Measurements from ENCODE around the gene CALN1. TPM values are rescaled to one million over a fixed set of nuclear protein-coding genes. Genes with fewer than 3 reads are reported as not detected.
"Not testable (repeated sequence)": the region's sequence is repeated elsewhere in the genome, so short reads cannot be mapped to it uniquely, and the experiment has no call there.

Gene CALN1
- total RNA-seq, 1 donor = not detected

- DNase-seq (ENCODE audit: low read depth) = no peak
- TF ChIP-seq CTCF (IDR thresholded peaks at IDR 0.05; ENCODE audit: insufficient read depth, low read length) = no peak
- no peak overlapping the region for H3K4me3 ChIP-seq (ENCODE audit: low read depth, low read length)
Observed at GRCh38 chr7:71835056-71835455, 577.1 kb downstream of the CALN1 start.

- H3K4me3 ChIP-seq (ENCODE audit: low read depth, low read length) = no peak overlapping the region
- no peak for TF ChIP-seq CTCF (IDR thresholded peaks at IDR 0.05; ENCODE audit: insufficient read depth, low read length)
- no peak for DNase-seq (ENCODE audit: low read depth)
Observed at GRCh38 chr7:71829515-71829914, 582.6 kb downstream of the CALN1 start.

- DNase-seq (ENCODE audit: low read depth) = no peak
- H3K4me3 ChIP-seq (ENCODE audit: low read depth, low read length) = no peak overlapping the region
Observed at GRCh38 chr7:71828361-71828760, 583.8 kb downstream of the CALN1 start.

GRCh38 chr7:71826141-71826540, 586.0 kb downstream of the CALN1 start:
- no peak for DNase-seq (ENCODE audit: low read depth)
- H3K4me3 ChIP-seq (ENCODE audit: low read depth, low read length) = no peak overlapping the region
- TF ChIP-seq CTCF (IDR thresholded peaks at IDR 0.05; ENCODE audit: insufficient read depth, low read length) = no peak

More at GRCh38 chr7:71828361-71828760, 583.8 kb downstream of the CALN1 start:
- no peak for TF ChIP-seq CTCF (IDR thresholded peaks at IDR 0.05; ENCODE audit: insufficient read depth, low read length)

GRCh38 chr7:71824006-71824760, 588.0 kb downstream of the CALN1 start:
- no peak for DNase-seq (ENCODE audit: low read depth)
- no peak for TF ChIP-seq CTCF (IDR thresholded peaks at IDR 0.05; ENCODE audit: insufficient read depth, low read length)
- no peak overlapping the region for H3K4me3 ChIP-seq (ENCODE audit: low read depth, low read length)

GRCh38 chr7:71822406-71822805, 589.7 kb downstream of the CALN1 start:
- not testable (repeated sequence) for H3K4me3 ChIP-seq (ENCODE audit: low read depth, low read length); DNase-seq (ENCODE audit: low read depth)

- TF ChIP-seq CTCF (IDR thresholded peaks at IDR 0.05; ENCODE audit: insufficient read depth, low read length) = no peak
- H3K4me3 ChIP-seq (ENCODE audit: low read depth, low read length) = no peak overlapping the region
- no peak for DNase-seq (ENCODE audit: low read depth)
Observed at GRCh38 chr7:71817916-71818315, 594.2 kb downstream of the CALN1 start.

Measured in fibroblast of the aortic adventitia (primary cell).